Subcutaneous abdominal adipose tissue (tissue), 5 donors: ENCODE data around the gene LACRT.

Source experiments
- H3K27ac ChIP-seq: one replicate; pipeline ENCODE4 v1.7.0; 2013; ENCODE audit warnings: low read depth, mild to moderate bottlenecking, inconsistent platforms, low read length, moderate library complexity
- H3K27me3 ChIP-seq, 5 donors: one replicate each; pipeline ENCODE4 v1.7.0; 2013; ENCODE audit warnings: low read length in 5 of 5, inconsistent platforms in 1 of 5; ENCODE audit not compliant: control insufficient read depth in 5 of 5, insufficient read depth in 4 of 5
- H3K36me3 ChIP-seq, 5 donors: one replicate each; pipeline ENCODE4 v1.7.0; 2013; ENCODE audit warnings: low read length in 5 of 5; ENCODE audit not compliant: control insufficient read depth in 5 of 5, insufficient read depth in 5 of 5
- H3K4me1 ChIP-seq, 5 donors: one replicate each; pipeline ENCODE4 v1.7.0; 2013; ENCODE audit warnings: low read length in 5 of 5, mild to moderate bottlenecking in 3 of 5, moderate library complexity in 1 of 5; ENCODE audit not compliant: control insufficient read depth in 5 of 5, insufficient read depth in 5 of 5
- H3K4me3 ChIP-seq, 5 donors: one replicate each; pipeline ENCODE4 v1.7.0; 2013; ENCODE audit warnings: low read length in 5 of 5, low read depth in 1 of 5
- H3K9ac ChIP-seq, 5 donors: one replicate each; pipeline ENCODE4 v1.7.0; 2013; ENCODE audit warnings: low read length in 5 of 5, mild to moderate bottlenecking in 4 of 5, moderate library complexity in 3 of 5
- H3K9me3 ChIP-seq, 5 donors: one replicate each; pipeline ENCODE4 v1.7.0; 2013; ENCODE audit warnings: low read length in 5 of 5; ENCODE audit not compliant: control insufficient read depth in 5 of 5
- donor health status: healthy.
- donor health status: healthy.
- donor health status: healthy.
- donor health status: healthy.
- donor health status: healthy.

Gene LACRT

DNA sequence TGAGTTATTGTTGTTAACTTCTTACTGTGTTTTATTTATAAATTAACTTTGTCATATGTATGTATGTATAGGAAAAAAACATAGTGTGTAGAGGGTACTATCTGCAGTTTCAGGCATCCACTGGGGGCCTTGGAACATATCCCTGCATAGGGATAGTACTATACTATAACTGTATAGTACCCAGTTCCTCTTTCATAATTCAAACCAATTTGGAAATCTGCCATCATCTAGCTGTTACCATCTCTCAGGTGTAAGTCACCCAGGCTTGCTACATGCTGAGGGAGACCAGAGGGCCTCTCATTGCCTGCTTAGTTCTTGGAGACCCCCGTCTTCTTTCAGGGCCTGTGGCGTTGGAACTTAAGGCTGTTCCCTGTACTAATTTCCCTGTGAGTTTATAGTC lies 26.4 kb upstream of the LACRT start:
- no peak overlapping the region for H3K27ac ChIP-seq
- no peaks in the 10 kb centered on the region for H3K9me3 ChIP-seq
- no peaks in the 10 kb centered on the region for H3K4me1 ChIP-seq
- no peaks in the 10 kb centered on the region for H3K36me3 ChIP-seq
- peaks cover 0 to 11% (median 5%) of the 10 kb centered on the region in 5 donors for H3K27me3 ChIP-seq
- no peak overlapping the region for H3K4me3 ChIP-seq
- H3K9ac ChIP-seq, result no peak overlapping the region

DNA sequence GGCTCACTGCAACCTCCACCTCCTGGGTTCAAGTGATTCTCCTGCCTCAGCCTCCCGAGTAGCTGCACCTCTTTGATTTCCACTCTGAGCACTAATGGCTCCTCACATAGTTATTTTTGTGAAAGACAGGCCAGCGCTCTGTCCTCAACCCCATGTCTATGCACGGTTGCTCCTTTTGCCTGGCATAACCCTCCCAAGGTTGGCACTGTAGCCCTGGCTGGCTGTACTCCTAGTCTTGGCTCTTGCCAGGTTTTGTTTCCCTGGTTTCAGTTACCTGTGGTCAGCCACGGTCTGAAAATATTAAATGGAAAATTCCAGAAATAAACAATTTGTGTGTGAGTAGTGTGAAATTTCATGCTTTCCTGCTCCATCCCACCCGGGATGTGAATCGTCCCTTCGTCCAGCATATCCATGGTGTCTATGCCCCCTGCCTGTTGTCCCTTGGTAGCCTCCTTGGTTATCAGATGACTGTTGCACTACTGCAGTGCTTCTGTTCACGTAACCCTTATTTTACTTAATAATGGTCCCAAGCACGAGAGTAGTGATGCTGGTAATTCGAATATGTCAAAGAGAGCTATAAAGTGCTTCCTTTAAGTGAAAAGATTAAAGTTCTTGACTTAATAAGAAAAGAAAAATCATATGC lies 25.7 kb upstream of the LACRT start:
- no peak overlapping the region for H3K4me3 ChIP-seq

GRCh38 chr12:54658306-54659264 lies 23.9 kb upstream of the LACRT start:
- H3K4me1 ChIP-seq, result no peaks in the 10 kb centered on the region
- no peak overlapping the region for H3K27ac ChIP-seq
- no peaks in the 10 kb centered on the region for H3K9me3 ChIP-seq
- H3K27me3 ChIP-seq, result peaks cover 0 to 11% (median 5%) of the 10 kb centered on the region in 5 donors
- no peak overlapping the region for H3K9ac ChIP-seq
- H3K36me3 ChIP-seq, result no peaks in the 10 kb centered on the region
- no peak overlapping the region for H3K4me3 ChIP-seq

More for the DNA sequence above, 25.7 kb upstream of the LACRT start:
- Histone ChIP-seq H3K27ac (no peak overlapping the region), H3K27me3 (peaks cover 0 to 11% (median 5%) of the 10 kb centered on the region in 5 donors), H3K4me1 (no peaks in the 10 kb centered on the region), H3K9ac (no peak overlapping the region), H3K9me3 (no peaks in the 10 kb centered on the region), H3K36me3 (no peaks in the 10 kb centered on the region)

DNA sequence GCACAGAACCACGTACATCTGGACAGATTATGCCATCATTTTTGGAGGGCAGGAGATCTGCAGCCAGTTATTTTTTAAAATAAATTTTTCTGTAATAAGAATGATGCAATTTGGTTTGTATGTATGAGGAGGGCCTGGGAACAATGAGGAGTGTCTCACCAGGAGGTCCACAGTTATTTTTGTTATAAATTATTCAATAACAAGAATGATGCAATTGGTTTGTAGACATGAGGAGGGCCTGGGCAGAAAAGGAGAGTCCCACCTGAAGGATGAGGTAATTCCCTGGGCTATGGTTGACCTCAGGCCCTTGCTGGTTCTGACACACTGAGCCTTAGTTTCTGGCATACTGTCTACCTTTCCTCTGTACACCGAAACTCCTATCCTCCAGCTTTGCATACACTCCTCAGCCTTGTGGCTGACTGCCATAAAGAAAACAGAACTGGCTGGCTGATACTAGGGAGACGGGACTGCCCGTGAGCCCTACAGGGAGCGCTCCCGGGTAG lies 22.5 kb upstream of the LACRT start:
- no peak overlapping the region for H3K9ac ChIP-seq
- H3K9me3 ChIP-seq, result no peaks in the 10 kb centered on the region
- no peak overlapping the region for H3K4me3 ChIP-seq
- H3K27ac ChIP-seq, result no peak overlapping the region
- no peaks in the 10 kb centered on the region for H3K4me1 ChIP-seq
- H3K36me3 ChIP-seq, result no peaks in the 10 kb centered on the region
- peaks cover 0 to 13% (median 5%) of the 10 kb centered on the region in 5 donors for H3K27me3 ChIP-seq

GRCh38 chr12:54654926-54655325 lies 20.2 kb upstream of the LACRT start:
- H3K4me1 ChIP-seq, result no peaks in the 10 kb centered on the region
- H3K9ac ChIP-seq, result no peak overlapping the region
- no peaks in the 10 kb centered on the region for H3K9me3 ChIP-seq
- no peak overlapping the region for H3K4me3 ChIP-seq
- H3K27me3 ChIP-seq, result peaks cover 0 to 13% (median 7%) of the 10 kb centered on the region in 5 donors
- H3K27ac ChIP-seq, result no peak overlapping the region
- H3K36me3 ChIP-seq, result no peaks in the 10 kb centered on the region

DNA sequence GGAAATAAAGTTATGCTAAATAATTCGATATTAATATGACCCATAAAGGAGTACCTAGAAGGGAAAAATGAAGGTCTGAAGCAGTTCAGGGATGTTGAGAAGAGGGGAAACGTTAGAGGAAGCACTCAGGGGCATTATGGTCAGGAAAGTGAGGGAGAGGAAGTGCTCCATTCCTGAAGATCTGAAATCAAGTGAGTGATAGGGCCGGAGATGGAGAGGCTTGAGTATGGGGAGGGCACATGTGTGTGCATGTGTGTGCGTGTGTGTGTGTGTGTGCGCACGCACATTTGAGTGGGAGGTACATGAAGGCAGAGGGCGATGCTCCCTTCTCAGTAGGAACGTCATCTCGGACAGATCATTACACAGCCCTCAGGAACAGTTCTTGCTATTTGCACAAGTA lies 18.3 kb upstream of the LACRT start:
- H3K27me3 ChIP-seq, result peaks cover 0 to 6% (median 2%) of the 10 kb centered on the region in 5 donors
- no peaks in the 10 kb centered on the region for H3K9me3 ChIP-seq
- no peak overlapping the region for H3K9ac ChIP-seq
- H3K27ac ChIP-seq, result no peak overlapping the region
- no peaks in the 10 kb centered on the region for H3K4me1 ChIP-seq
- H3K36me3 ChIP-seq, result no peaks in the 10 kb centered on the region
- H3K4me3 ChIP-seq, result no peak overlapping the region

- H3K4me1 ChIP-seq, result no peaks in the 10 kb centered on the region
- no peak overlapping the region for H3K9ac ChIP-seq
- H3K27me3 ChIP-seq, result peaks cover 0 to 5% (median under 1%) of the 10 kb centered on the region in 5 donors
- H3K27ac ChIP-seq, result no peak overlapping the region
- H3K9me3 ChIP-seq, result no peaks in the 10 kb centered on the region
- H3K36me3 ChIP-seq, result no peaks in the 10 kb centered on the region
- no peak overlapping the region for H3K4me3 ChIP-seq
Measured at GRCh38 chr12:54650889-54651288, 16.2 kb upstream of the LACRT start.

- H3K27ac ChIP-seq, result no peak overlapping the region
- peaks cover 0 to 8% (median 3%) of the 10 kb centered on the region in 5 donors for H3K27me3 ChIP-seq
- no peaks in the 10 kb centered on the region for H3K36me3 ChIP-seq
- no peaks in the 10 kb centered on the region for H3K4me1 ChIP-seq
- no peak overlapping the region for H3K4me3 ChIP-seq
- H3K9me3 ChIP-seq, result no peaks in the 10 kb centered on the region
- H3K9ac ChIP-seq, result no peak overlapping the region
Measured at GRCh38 chr12:54650409-54650808, 15.7 kb upstream of the LACRT start.

- Histone ChIP-seq H3K27me3 (peaks cover 0 to 9% (median 4%) of the 10 kb centered on the region in 5 donors), H3K27ac (no peak overlapping the region), H3K4me1 (no peaks in the 10 kb centered on the region), H3K4me3 (no peak overlapping the region), H3K36me3 (no peaks in the 10 kb centered on the region), H3K9ac (no peak overlapping the region), H3K9me3 (no peaks in the 10 kb centered on the region)
Measured at GRCh38 chr12:54649825-54650224, 15.1 kb upstream of the LACRT start.

GRCh38 chr12:54648265-54648664 lies 13.6 kb upstream of the LACRT start, which contains the start of gene DCD:
TSS of gene DCD (minus strand) at chr12:54648365. CDS start at chr12:54648303, 62 bp downstream.
- H3K9me3 ChIP-seq, result no peaks in the 10 kb centered on the region
- no peaks in the 10 kb centered on the region for H3K4me1 ChIP-seq
- no peak within 1 kb of the TSS for H3K9ac ChIP-seq
- no peak within 1 kb of the TSS for H3K4me3 ChIP-seq
- no peaks in the 10 kb centered on the region for H3K36me3 ChIP-seq
- no peak within 1 kb of the TSS for H3K27ac ChIP-seq
- peaks cover 0 to 9% (median 4%) of the 10 kb centered on the region in 5 donors for H3K27me3 ChIP-seq
